OCI-LY7 (cell line): ENCODE data around the gene CSNK1E. TPM values are rescaled to one million over a fixed set of nuclear protein-coding genes. Genes with fewer than 3 reads are reported as not detected.

Source experiments
- BruUV-seq: library from RNA; stranded (reverse); fragments of 400-500 nt; replicated peaks from 2 replicates; lab custom pipeline; 2021; lab: Mats Ljungman, UMichigan
- CTCF ChIA-PET: fragments of 300-600 bp; sonication (Branson Sonifier 250); formaldehyde crosslinking; loops from one replicate; lab custom pipeline; 2022; ENCODE audit warnings: antibody characterized with exemption; ENCODE audit not compliant: unreplicated experiment; lab: Charles Lee
- POLR2A ChIA-PET: fragments of 300-600 bp; sonication (Branson Sonifier 250); formaldehyde crosslinking; loops from one replicate; lab custom pipeline; 2022; ENCODE audit warnings: antibody characterized with exemption; lab: Charles Lee
- DNase-seq: peaks from one replicate; pipeline ENCODE4 v3.0.0-alpha.2; 2015; ENCODE audit warnings: low spot score
- H2AFZ ChIP-seq: fragments of 200-600 bp; sonication (generic), shearing (Covaris generic); 2 replicates; pipeline ENCODE4 v1.6.1; 2014; ENCODE audit warnings: mild to moderate bottlenecking, antibody characterized with exemption, low read length, moderate library complexity
- H3K27ac ChIP-seq: fragments of 200-600 bp; sonication (generic); 2 replicates; pipeline ENCODE4 v1.5.1; 2014; ENCODE audit warnings: mixed run types, low read depth, mild to moderate bottlenecking, moderate library complexity, low read length, inconsistent platforms; ENCODE audit not compliant: poor library complexity, severe bottlenecking
- H3K36me3 ChIP-seq: fragments of 200-600 bp; sonication (generic); 2 replicates; pipeline ENCODE4 v1.6.1; 2014; ENCODE audit warnings: mild to moderate bottlenecking, antibody characterized with exemption, low read length, moderate library complexity, mixed read lengths; ENCODE audit not compliant: insufficient read depth
- H3K4me1 ChIP-seq: fragments of 200-600 bp; sonication (generic); 2 replicates; pipeline ENCODE4 v1.5.1; 2014; ENCODE audit warnings: mild to moderate bottlenecking, low read length; ENCODE audit not compliant: insufficient read depth, poor library complexity, severe bottlenecking
- H3K4me2 ChIP-seq: fragments of 200-600 bp; sonication (generic); 2 replicates; pipeline ENCODE4 v1.6.1; 2014; ENCODE audit warnings: mild to moderate bottlenecking, low read length
- H3K4me3 ChIP-seq: fragments of 200-600 bp; sonication (generic); 2 replicates; pipeline ENCODE4 v1.5.1; 2014; ENCODE audit warnings: mild to moderate bottlenecking, low read depth, low read length; ENCODE audit not compliant: poor library complexity, severe bottlenecking
- H3K79me2 ChIP-seq: fragments of 200-600 bp; sonication (generic); 2 replicates; pipeline ENCODE4 v1.6.1; 2016; ENCODE audit warnings: low read depth, mild to moderate bottlenecking, low read length, moderate library complexity, mixed read lengths; ENCODE audit not compliant: insufficient read depth
- H3K9me2 ChIP-seq: fragments of 200-600 bp; sonication (generic); 2 replicates; pipeline ENCODE4 v1.6.1; 2016; ENCODE audit warnings: mild to moderate bottlenecking, low read length, mixed read lengths; ENCODE audit not compliant: insufficient read depth
- H3K9me3 ChIP-seq: fragments of 200-600 bp; sonication (generic); 2 replicates; pipeline ENCODE4 v1.6.1; 2014; ENCODE audit warnings: mild to moderate bottlenecking, mixed run types, low read length, mixed read lengths
- H4K20me1 ChIP-seq: fragments of 200-600 bp; sonication (generic); 2 replicates; pipeline ENCODE4 v1.6.1; 2014; ENCODE audit warnings: mild to moderate bottlenecking, antibody characterized with exemption, low read length, moderate library complexity, mixed read lengths; ENCODE audit not compliant: insufficient read depth
- EZH2phosphoT487 ChIP-seq: fragments of 200-600 bp; sonication (generic); IDR thresholded peaks from 2 replicates; pipeline ENCODE4 v1.6.1; 2018; ENCODE audit warnings: low read depth, borderline replicate concordance, mild to moderate bottlenecking, mixed run types, antibody characterized with exemption, low read length, moderate library complexity, mixed read lengths
- intact Hi-C: fragments of 100-400 bp; cut with micrococcal nuclease; formaldehyde crosslinking; loops from one replicate; pipeline ENCODE4 v1.10.0; 2022; ENCODE audit not compliant: unreplicated experiment
- total RNA-seq, 2 experiments: library from RNA; depleted of rRNA in 1 of 2; stranded (reverse); fragments of >200 nt in 1 of 2; shearing (Covaris generic) in 1 of 2; gene quantifications; 2 replicates each; pipeline ENCODE4 v1.2.3, GENCODE V29; 2014 to 2022
- TF ChIP-seq, protein P1 (sequence below): fragments of 200-600 bp; sonication (generic); conservative IDR thresholded peaks from 2 replicates; pipeline ENCODE4 v1.5.1; 2014; ENCODE audit warnings: mild to moderate bottlenecking, antibody characterized with exemption, low read length, moderate library complexity, mixed read lengths

Gene CSNK1E
- total RNA-seq, 2 experiments from 2014 or later = 182 to 203 TPM

DNA sequence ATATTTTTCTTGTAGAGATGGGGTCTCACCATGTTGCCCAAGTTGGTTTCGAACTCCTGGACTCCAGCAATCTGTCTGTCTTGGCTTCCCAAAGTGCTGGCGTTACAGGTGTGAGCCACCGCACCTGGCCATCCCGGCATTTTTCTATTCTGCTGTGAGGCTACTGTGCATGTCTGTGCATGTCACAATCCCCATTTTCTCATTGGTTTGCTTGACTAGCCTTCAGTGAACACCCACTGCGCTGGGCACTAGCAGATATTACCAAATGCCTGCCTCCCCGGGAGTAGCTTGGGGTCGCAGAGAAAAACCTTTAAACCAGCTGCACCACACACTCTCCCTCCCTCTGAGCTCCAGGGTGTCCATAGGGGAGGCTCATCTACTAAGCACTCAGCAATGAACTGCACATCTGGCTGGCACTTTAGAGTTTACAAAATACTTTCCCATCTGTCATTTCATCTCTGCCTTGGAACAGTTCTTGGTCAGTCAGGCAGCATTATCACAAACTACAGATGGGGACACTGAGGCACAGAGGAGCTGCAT is 4.9 kb downstream of the CSNK1E start:
- H4K20me1 ChIP-seq = peaks cover 21% of the 10 kb centered on the region; the same call in 1 of the 2 replicates

DNA sequence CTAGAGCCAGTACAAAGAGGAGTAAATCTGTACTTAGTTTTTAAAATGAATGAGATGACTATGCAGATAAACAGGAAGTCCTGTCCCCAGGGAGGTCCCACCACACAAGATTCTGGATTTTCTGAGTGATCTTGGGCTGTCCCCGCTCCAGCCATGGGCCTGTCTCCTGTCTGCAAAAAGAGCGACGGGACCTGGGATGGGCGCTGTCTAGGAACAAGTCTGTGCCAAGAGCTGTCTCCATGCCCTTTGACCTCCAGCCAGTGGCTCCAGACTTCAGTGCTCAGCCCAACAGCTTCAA is 6.0 kb downstream of the CSNK1E start:
- Histone ChIP-seq H3K4me2 (peak overlapping the region; percentile 54), H3K27ac (peak overlapping the region; percentile 34)

More for the DNA sequence above, 4.9 kb downstream of the CSNK1E start:
- ChIA-PET POLR2A (interaction anchor here (0.5 to 1.3 kb wide), 3 partner anchors 12 to 106 kb away, joined by 3 to 5 read pairs (median 3); no protein-coding TSS in a partner anchor), CTCF (no interaction called here)
- Histone ChIP-seq H2AFZ (no peak overlapping the region), H3K4me1 (peaks cover 65% of the 10 kb centered on the region), H3K4me2 (0 out of 2 replicates have a peak overlapping the region, but pooled peaks have one; percentile 4), H3K79me2 (peaks cover 88% of the 10 kb centered on the region), H3K27ac (peak overlapping the region; percentile 77), H3K9me3 (no peaks in the 10 kb centered on the region), H3K36me3 (peaks cover 65% of the 10 kb centered on the region), H3K9me2 (no peaks in the 10 kb centered on the region), H3K4me3 (no peak overlapping the region)
- no peak for DNase-seq
- TF ChIP-seq, protein P1, sequence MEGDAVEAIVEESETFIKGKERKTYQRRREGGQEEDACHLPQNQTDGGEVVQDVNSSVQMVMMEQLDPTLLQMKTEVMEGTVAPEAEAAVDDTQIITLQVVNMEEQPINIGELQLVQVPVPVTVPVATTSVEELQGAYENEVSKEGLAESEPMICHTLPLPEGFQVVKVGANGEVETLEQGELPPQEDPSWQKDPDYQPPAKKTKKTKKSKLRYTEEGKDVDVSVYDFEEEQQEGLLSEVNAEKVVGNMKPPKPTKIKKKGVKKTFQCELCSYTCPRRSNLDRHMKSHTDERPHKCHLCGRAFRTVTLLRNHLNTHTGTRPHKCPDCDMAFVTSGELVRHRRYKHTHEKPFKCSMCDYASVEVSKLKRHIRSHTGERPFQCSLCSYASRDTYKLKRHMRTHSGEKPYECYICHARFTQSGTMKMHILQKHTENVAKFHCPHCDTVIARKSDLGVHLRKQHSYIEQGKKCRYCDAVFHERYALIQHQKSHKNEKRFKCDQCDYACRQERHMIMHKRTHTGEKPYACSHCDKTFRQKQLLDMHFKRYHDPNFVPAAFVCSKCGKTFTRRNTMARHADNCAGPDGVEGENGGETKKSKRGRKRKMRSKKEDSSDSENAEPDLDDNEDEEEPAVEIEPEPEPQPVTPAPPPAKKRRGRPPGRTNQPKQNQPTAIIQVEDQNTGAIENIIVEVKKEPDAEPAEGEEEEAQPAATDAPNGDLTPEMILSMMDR = no peak
- TF ChIP-seq EZH2phosphoT487 = no peak
- BruUV-seq = no TSS peak
- intact Hi-C loops = no loop called here

More for the DNA sequence above, 6.0 kb downstream of the CSNK1E start:
- H3K9me3 ChIP-seq = no peaks in the 10 kb centered on the region
- CTCF ChIA-PET = no interaction called here
- no peaks in the 10 kb centered on the region for H3K9me2 ChIP-seq
- H3K4me3 ChIP-seq = peak overlapping the region; percentile 9
- H3K79me2 ChIP-seq = peaks cover 90% of the 10 kb centered on the region
- intact Hi-C loops = no loop called here
- peaks cover 66% of the 10 kb centered on the region for H3K36me3 ChIP-seq
- TF ChIP-seq EZH2phosphoT487 = no peak
- TF ChIP-seq, protein P1 = no peak
- H4K20me1 ChIP-seq = peaks cover 21% of the 10 kb centered on the region; the same call in 1 of the 2 replicates
- no peak overlapping the region for H2AFZ ChIP-seq
- no TSS peak for BruUV-seq
- peak; percentile 56 for DNase-seq
- peaks cover 75% of the 10 kb centered on the region for H3K4me1 ChIP-seq
- POLR2A ChIA-PET = no interaction called here
